ENCODE data around the gene VCP. TPM values are rescaled to one million over a fixed set of nuclear protein-coding genes. Genes with fewer than 3 reads are reported as not detected.
"Not testable (repeated sequence)": the region's sequence is repeated elsewhere in the genome, so short reads cannot be mapped to it uniquely, and the experiment has no call there.

The VCP gene
- total RNA-seq, 1 donor from 2014 or later, result 244 TPM

- H3K4me3 ChIP-seq (ENCODE audit: low read depth, low read length), result no peak overlapping the region
- DNase-seq (ENCODE audit: low read depth), result no peak
- TF ChIP-seq, protein P1, sequence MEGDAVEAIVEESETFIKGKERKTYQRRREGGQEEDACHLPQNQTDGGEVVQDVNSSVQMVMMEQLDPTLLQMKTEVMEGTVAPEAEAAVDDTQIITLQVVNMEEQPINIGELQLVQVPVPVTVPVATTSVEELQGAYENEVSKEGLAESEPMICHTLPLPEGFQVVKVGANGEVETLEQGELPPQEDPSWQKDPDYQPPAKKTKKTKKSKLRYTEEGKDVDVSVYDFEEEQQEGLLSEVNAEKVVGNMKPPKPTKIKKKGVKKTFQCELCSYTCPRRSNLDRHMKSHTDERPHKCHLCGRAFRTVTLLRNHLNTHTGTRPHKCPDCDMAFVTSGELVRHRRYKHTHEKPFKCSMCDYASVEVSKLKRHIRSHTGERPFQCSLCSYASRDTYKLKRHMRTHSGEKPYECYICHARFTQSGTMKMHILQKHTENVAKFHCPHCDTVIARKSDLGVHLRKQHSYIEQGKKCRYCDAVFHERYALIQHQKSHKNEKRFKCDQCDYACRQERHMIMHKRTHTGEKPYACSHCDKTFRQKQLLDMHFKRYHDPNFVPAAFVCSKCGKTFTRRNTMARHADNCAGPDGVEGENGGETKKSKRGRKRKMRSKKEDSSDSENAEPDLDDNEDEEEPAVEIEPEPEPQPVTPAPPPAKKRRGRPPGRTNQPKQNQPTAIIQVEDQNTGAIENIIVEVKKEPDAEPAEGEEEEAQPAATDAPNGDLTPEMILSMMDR (conservative IDR thresholded peaks at IDR 0.05; ENCODE audit: low read depth, low read length), result no peak
These were observed 45.8 kb downstream of the VCP start for GRCh38 chr9:35026671-35027070.

GRCh38 chr9:35023443-35023842 is 49.0 kb downstream of the VCP start:
- H3K4me3 ChIP-seq (ENCODE audit: low read depth, low read length); DNase-seq (ENCODE audit: low read depth): not testable (repeated sequence)

DNA sequence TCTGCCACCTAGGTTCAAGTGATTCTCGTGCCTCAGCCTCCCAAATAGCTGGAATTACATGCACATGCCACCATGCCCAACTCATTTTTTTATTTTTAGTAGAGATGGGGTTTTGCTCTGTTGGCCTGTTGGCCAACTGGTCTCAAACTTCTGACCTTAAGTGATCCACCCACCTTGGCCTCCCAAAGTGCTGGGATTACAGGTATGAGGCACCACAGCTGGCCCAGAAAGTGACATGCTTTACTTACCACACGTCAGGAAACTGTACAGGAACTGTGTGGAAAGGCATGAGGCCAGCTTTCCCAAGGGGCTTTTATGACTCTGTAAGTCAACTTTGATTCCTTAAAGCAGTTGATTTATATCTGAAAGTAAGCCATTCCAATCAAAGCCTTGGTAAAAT is 57.9 kb downstream of the VCP start:
- no peak overlapping the region for H3K4me3 ChIP-seq (ENCODE audit: low read depth, low read length)
- no peak for DNase-seq (ENCODE audit: low read depth)
- TF ChIP-seq, protein P1 (conservative IDR thresholded peaks at IDR 0.05; ENCODE audit: low read depth, low read length), result no peak

DNA sequence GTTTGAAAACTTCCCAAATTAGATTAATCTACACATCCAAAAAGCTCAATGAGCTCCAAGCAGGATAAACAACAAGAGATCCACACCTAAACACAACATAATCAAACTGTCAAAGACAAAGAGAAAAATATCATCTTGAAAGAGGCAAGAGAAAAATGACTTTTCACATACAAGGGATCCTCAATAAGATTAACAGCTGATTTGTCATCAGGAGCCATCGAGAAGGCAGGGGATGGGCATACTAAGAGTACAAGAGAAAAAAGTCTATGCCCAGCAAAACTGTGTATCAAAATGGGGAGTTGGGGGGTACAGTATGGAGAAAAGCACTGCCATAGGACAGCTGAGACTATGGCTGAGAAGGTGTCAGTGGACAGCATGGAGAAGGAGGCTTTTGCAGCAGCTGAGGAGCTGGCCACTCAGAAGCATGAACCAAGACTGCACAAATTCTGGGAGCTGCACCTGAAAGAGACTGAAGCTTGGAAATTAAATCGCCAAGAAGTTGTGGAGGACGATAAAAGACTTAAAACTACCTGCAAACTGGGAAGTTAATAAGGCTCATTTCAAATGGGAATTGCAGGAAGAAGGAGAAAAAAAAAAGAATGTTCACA is 62.0 kb downstream of the VCP start:
- TF ChIP-seq, protein P1 (conservative IDR thresholded peaks at IDR 0.05; ENCODE audit: low read depth, low read length), result no peak

More for the DNA sequence above, 62.0 kb downstream of the VCP start:
- no peak for DNase-seq (ENCODE audit: low read depth)
- no peak overlapping the region for H3K4me3 ChIP-seq (ENCODE audit: low read depth, low read length)

Other genes starting within 250 kb of the VCP start
- 0.12 TPM in 1 of 2 replicates, not detected in the other for gene PHF24, start 114.3 kb downstream of the VCP start, total RNA-seq
- 11.1 and 20.2 TPM in 2 replicates for gene DNAJB5, start 82.9 kb downstream of the VCP start, total RNA-seq
- gene FANCG, start 7.3 kb upstream of the VCP start, total RNA-seq, result 47.3 and 60.3 TPM in 2 replicates
- gene PIGO, start 24.0 kb upstream of the VCP start, total RNA-seq, result 18.6 and 27.8 TPM in 2 replicates
- gene STOML2, start 30.5 kb upstream of the VCP start, total RNA-seq, result 201 and 268 TPM in 2 replicates
- gene ATOSB, start 43.2 kb upstream of the VCP start, total RNA-seq, result 14.0 and 27.7 TPM in 2 replicates
- gene UNC13B, start 89.4 kb upstream of the VCP start, total RNA-seq, result 19.1 and 19.6 TPM in 2 replicates